GM18498 (cell line): ENCODE results near the gene HRAS.

ENCODE experiments used
- ATAC-seq: cut with Tn5 transposase; IDR thresholded peaks from one replicate; pipeline ENCODE4 v1.9.1; 2021; ENCODE audit warnings: mild to moderate bottlenecking, moderate library complexity; ENCODE audit not compliant: unreplicated experiment

The HRAS gene

DNA sequence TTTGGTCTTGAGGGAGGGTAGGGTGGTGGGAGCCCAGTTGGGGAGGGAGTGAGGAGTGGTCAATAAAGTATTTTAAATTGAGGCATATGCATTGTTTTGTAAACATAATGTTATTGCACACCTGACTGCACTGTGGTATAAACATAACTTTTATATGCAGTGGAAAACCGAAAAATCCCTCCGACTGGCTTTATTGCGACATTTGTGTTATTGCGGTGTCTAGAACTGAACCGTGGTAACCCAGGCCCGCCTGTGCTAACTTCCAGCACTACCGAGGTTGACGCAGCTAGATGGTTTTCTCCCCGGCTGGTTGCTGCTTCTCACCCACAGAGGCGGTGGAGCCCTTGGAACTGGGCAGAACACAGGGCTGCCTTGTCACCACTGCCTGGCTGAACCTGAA is 20.8 kb downstream of the HRAS start:
- no peak for ATAC-seq

- no peak for ATAC-seq
Observed at GRCh38 chr11:512761-513595, 22.4 kb downstream of the HRAS start.

GRCh38 chr11:508956-509355 is 26.4 kb downstream of the HRAS start:
- no peak for ATAC-seq

GRCh38 chr11:507727-508515 is 27.5 kb downstream of the HRAS start:
- ATAC-seq: no peak

DNA sequence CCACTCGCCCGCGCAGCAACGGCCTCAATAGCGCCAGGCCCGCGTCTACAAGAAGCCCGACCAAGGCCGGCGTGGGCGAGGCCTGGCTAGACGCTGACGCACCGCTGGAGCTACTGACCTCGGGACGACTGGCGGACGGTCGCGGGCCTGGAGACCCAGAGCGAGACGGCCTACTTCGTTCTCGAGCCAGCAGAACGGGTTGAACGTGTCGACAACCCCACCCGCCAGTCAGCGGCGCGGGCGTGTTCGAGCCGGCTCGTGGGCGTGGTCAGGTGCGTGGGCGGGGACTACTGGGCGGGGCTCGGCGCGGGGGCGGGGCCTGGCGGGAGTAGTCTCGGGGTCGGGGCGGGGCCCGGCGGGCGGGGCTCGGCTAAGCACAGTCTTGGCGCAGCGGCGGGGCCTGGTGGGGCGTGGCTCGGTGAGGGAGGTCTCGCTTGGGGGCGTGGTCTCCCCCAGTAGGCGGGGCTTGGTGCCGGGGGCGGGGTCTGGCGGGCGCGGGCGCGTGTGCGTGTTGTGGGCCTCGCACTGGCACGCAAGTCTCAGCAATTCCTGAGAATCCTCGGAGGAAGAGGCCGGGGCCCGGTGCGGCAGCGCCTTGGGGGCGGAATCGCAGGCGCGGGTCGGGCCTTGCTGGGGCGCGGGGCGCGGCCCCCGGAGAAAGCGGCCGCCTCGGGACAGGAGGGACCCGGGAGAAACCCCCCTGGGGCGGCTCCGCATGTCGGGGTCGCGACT is 28.2 kb downstream of the HRAS start, which contains the start of gene RNH1:
Gene RNH1 (minus strand): TSS at position 248 of the 732 bp plus-strand sequence. CDS start 5,080 bp downstream, outside the sequence.
- peak; percentile 66 for ATAC-seq

DNA sequence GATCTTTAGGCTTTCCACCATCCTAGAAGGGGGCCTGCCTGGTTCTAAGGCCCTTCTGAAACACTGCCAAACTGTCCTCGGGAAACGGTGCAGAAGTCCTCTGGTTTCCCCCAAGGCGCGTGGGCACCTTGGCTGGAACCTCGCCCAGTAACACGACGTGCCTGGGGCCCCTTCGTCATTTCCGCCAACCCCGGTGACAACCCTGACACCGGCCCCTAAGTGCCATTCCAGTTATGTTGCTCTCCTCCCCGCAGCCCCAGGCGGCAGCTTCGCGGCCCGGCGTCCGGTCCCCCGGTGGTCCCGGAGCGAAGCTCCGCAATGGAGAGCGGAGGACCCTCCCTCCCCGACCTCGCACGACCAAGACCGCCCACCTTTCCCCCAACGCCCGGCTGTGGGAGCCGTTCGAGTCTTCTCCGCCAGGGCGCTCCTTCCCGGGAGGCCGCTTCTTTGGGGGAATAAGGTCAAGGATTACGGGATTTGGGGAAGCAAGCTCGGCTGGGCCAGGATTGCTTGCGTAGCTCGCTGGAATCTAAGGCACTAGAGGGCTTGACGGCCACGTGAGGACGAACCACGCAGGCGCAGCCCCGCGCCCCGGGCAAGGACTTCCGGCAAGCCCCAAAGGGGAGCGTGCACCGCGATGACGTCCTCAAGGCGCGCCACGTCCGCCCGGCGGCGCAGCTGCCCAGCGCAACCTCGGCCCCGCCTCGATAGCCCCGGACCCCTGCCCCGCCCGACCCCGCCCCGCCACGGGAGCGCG is 29.0 kb downstream of the HRAS start:
- ATAC-seq: peak; percentile 66

GRCh38 chr11:504994-505344 is 30.4 kb downstream of the HRAS start:
- no peak for ATAC-seq

GRCh38 chr11:504053-504993 is 31.1 kb downstream of the HRAS start:
- ATAC-seq: no peak

DNA sequence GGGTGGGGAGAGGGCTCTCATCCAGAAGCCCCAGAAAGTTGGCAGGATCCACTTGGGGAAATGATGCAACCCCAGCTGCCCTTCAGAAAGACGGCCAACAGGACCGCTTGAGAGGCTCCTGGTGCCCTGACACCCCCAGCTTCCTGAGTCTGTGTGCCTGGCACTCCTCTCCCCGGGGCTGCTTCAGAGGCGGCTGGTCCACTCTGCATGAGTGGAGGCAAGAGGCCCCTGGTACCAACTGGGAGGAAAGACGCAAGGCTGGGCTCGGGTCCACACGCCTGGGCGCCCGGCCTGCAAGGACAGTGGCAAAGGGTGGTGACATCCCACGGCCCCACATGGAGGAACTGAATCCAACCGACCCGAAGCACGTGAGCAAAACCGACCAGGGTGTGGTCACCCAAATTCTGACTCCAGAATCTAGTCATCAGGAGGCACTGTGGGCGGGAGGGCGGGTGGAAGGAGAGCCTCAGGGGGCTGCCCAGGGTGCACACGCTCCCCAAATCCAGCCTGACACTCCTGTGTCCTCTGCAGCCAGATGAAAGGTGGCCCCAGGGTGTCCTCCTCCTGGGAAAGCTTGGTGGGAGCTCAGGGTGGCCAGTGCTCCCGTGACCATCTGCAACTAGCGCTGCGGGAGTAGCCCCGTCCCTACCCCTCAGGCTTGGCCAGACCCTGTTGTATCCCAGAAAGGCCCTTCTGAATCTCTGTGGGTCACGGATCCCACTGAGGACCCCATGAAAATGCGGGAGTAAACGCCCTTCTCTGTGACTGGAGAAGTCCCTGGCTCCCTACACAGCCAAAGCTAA is 32.0 kb downstream of the HRAS start:
- ATAC-seq: no peak

DNA sequence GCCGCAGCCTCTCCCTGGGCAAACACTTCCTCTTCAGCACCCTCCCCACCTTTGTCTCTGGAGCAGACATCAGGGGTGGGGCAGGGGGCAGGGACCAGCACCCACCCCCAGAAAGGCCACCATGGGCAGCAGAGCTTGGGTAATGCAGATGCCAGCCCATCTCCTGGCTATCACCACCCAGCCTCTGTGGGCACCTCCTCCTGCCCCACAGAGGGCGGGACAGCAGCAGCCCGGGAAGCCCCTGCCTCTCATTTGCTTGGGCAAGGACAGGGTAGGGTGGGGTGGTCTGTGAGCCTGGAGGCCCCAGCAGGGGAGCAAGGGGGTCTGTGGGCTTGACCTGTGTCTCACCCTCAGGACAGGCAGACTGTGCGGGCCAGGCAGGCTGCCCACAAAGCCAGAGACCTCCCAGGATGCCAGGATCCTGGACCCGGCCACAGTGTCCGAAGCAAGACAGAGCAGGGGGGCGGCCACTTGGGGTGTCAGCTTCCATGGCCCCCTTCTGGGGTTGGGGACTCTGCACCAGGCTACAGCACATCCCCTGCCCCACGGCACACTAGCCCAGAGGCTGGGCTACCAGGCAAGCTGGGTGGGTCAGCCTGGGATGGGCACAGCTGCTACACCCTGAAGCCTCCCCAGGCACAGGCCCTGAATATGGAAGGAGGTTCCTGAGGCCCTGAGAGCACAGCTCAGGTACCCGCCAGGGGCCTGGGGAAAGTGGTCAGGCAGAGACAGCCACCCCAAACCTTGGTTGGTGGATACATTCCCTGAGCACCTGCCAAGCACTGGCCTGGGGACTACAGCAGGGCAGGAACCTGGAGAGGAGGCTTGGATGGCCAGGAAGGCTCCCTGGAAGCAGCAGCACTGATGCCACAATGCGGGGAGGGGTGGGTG is 32.8 kb downstream of the HRAS start:
- no peak for ATAC-seq

- no peak for ATAC-seq
Observed at GRCh38 chr11:501683-502287, 33.6 kb downstream of the HRAS start.

DNA sequence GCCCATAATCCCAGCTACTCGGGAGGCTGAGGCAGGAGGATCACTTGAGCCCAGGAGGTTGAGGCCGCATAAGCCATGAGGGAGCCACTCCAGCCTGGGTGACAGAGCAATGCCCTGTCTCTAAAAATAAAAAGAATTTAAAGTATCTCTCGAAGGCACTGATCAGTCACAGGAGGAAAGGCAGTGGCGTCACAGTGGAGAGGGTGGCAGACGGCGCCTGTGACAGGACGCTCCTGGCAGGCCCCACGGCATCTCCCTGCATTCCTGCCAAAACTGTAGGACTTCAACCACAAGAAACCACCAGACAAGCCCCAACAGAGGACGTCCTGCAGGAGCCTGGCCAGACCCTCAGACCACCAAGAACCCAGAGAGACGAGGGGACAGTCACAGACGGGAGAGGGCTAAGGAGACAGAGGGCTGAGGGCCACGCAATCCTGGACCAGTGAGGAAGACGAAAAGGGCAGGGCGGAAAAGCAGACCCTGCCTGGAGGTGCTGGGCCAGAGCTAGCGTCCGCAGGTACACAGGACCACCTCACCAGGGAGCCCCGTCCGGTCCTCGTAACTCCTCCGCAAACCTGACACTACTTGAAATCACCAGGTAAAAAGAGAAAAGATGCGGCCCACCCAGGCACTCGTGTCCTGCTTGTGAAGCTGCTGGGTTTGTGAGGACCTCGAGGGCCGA is 34.2 kb downstream of the HRAS start:
- ATAC-seq: no peak

- no peak for ATAC-seq
Observed at GRCh38 chr11:499201-500076, 35.9 kb downstream of the HRAS start.

DNA sequence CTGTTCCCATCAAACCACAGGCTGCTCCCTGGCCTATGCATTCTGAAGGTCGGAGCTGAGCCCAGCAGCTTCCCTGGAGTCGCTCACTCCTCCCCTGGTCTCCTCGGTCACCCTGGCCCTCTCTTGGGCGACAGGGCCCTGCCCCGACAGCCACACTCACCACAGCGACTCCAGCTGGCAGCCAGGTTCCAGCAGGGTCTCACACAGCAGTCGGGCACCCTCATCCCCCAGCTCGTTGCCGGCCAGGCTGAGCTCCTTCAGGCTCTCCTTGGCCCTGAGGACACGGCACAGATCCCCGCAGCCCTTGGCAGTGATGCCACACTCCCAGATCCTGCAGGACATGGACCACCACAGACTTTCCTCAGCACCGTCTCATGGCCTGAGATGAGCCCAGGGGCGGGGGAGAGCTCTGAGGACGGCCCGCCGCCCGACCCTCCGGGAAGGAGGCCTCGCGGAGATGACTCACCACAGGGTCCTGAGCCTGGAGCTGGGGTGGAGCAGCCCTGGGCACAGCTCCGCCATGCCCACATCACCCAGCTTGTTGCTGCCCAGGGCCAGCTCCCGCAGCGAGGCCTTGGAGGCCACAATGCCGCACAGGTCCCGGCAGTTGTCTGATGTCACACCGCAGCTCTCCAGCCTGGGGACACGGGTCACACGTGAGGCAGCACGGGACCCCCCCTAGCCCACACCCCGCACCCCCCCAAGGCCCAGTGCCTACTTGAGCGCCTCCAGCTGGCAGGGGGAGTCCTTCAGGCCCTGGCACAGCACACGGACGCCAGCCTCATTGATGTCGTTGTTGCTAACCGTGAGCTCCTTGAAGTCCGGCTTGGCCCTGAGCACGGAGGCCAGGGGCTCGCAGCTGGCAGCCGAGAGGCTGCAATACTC is 36.8 kb downstream of the HRAS start:
- no peak for ATAC-seq
